DND-41 (cell line): Measurements from ENCODE around the gene PLCD1.

Experiments used
- EZH2 ChIP-seq: IDR thresholded peaks from 3 replicates; pipeline ENCODE4 v1.6.1; 2012; ENCODE audit warnings: borderline replicate concordance, low read depth, mild to moderate bottlenecking, moderate library complexity, low read length, inconsistent platforms; ENCODE audit not compliant: severe bottlenecking
- TF ChIP-seq, protein P1 (sequence below): IDR thresholded peaks from 2 replicates; pipeline ENCODE4 v1.5.1; 2012; ENCODE audit warnings: borderline replicate concordance, low read length, moderate library complexity, mild to moderate bottlenecking; ENCODE audit not compliant: poor library complexity, severe bottlenecking; ENCODE audit errors: extremely low read depth

DNA sequence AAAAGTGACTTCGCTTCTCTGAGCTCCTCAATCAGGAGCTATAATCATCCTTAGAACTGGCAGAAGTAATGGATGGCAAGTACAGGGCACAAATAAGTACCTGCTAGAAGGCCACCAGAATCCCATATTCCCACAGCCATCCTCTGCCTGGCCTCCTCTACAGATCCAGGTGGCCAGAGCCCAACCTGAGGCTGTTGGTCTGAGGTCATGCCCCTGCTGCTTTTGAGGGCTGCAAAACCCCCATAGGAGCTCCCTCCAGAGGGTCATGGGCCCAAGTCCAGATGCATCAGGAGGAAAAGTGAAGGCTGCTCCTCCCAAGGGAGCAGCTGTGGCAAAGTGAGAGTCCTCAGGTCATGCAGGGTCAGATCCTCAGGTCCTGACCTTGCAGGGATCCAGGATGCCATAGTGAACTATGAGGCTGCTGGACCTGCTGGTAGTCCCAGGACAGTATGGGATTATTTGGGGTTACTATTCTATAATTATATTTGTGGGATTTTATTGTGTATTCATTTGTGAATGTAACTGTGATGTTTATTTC, 3.0 kb upstream of the PLCD1 start:
- TF ChIP-seq, protein P1, sequence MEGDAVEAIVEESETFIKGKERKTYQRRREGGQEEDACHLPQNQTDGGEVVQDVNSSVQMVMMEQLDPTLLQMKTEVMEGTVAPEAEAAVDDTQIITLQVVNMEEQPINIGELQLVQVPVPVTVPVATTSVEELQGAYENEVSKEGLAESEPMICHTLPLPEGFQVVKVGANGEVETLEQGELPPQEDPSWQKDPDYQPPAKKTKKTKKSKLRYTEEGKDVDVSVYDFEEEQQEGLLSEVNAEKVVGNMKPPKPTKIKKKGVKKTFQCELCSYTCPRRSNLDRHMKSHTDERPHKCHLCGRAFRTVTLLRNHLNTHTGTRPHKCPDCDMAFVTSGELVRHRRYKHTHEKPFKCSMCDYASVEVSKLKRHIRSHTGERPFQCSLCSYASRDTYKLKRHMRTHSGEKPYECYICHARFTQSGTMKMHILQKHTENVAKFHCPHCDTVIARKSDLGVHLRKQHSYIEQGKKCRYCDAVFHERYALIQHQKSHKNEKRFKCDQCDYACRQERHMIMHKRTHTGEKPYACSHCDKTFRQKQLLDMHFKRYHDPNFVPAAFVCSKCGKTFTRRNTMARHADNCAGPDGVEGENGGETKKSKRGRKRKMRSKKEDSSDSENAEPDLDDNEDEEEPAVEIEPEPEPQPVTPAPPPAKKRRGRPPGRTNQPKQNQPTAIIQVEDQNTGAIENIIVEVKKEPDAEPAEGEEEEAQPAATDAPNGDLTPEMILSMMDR, result no peak
- no peak for TF ChIP-seq EZH2
